Measurements from ENCODE around the gene NPBWR2.

The NPBWR2 gene

DNA sequence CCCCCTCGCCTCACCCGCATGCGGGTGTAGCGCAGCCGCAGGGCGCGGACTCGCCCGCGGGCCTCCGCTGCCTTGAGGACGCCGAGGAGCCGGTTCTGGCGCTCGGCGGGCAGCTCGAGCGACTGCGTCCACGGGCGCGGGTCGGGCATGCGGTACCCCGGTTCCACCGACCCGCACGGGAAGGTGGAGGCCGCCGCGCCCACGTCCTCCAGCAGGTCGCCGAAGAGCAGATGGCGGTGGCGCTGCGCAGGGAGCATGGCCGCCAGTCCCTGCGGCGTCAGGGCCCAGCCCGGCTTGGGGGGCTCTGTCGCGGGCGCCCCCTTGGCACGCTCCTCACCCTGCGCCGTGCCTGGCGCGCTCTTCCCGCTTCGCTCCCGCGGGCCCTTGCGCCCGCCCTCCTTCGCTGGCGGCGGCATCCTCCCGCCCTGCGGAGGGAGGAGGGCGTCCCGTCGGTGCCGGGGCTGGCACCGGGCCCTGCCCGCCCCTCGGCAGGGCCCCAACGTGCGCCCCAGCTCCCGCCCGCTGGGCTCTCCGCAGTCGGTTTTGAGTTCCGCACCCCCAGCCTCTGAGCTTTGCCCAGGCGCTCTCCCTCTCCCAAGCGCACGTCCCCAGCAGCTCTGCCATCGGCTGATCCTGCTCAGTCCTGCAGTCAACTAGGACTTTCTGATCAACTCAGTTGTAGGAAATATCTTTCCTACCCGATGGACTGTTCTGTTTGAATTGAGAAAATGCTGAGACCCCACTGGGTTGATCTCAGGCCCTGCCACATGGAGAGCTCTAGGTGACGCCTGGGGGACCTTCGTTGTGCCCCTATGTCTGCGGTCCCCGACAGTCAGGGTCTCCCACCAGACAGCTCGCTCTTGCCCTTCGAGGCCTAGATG, 23.3 kb downstream of the NPBWR2 start, which contains the start of gene LKAAEAR1:
LKAAEAR1 (minus strand) TSS at position 595 of the 881 bp plus-strand sequence; CDS start at position 416, 179 bp downstream.
- no peak for DNase-seq

DNA sequence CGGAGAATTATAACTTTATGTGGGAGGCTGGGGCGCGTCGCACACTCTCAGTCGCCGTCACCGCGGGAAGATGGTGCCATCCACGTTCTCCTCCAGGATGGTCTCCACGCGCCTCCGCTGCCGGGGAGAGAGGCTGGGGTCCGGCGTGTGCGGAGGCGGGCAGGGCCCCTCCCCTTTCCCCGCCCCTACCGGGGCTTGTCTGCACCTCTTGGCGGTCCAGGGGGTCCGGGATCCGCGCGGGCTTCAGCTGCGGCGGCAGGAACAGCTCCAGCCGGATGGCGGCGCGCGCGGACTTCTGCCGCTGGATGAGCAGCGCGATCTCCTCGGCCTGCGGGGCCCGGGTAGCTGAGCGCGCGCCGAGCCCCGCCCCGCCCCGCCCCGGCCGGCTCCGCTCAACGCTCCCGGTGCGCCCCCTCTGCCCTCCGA, 24.0 kb downstream of the NPBWR2 start:
- DNase-seq, result peak; percentile 91

DNA sequence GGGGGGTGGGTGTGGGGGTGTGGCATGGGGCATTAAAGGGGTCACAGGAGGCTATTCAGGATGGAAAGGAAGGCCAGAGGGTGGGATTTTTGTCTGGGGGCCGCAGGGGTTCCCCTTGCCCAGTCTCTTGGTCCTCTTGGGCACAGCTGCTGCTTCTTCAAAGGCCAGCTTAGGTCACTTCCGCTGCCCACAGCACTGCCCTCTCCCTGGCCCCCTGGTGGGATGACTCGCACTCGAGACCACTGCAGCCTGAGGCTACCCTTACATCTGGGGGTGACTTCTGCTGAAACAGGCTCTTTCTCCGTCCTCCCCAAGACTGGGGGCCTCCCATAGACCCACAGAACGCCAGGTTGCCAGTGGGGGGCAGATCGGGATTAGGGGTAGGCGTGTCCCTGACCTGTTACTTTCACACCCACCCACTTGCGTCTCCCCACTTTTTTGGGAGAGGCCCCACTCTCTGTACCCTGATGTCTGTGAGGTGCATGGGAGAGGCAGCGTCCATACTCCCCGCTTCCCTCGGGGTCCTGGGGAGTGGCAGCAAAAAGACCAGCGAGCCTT, 24.5 kb downstream of the NPBWR2 start:
- DNase-seq, result no peak

DNA sequence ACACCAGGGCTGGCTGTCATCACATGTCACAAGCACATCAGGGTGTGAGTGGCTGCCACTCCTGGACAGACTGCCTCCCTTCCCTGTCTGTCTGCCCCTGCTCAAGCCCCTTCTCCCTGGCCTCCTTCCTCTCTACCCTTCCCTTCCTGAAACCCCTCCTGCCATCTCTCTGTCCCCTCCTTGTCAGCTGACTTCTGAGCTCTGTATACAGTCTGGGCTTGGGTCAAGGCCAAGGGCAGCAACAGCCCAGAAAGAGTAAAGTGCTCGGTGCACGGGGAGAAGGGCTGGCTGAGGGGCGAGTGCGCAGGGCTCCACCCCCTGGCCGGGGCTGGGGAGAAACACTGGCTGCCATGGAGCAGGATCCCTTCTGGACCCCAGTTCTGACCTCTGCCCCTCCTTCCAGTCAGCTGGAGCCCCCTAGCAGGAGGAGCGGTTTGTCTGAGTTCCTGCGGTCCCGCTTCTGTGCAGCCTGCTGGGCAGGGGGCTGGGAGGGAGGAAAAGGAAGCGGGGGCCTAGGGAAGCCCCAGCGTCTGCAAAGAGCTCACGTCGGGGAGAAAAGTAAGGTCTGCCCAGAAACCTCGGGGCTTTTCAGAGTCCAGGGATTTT, 25.1 kb downstream of the NPBWR2 start:
- DNase-seq, result no peak

DNA sequence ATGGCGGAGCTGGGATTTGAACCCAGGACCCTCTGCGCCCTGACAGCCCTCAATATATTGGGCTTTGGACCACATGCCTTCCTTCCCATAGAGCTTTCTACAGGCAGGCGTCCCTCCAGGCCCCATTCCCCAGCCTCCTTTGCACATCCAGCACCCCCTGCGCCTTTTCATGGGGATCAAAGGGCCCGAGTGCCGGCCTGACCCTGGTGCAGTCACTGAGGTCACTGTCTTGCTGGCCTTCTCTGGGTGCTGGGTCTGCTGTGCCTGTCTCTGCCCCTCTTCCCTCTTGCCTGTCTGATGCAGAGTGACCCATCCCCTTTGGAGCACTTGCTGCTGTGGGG, 25.8 kb downstream of the NPBWR2 start:
- no peak for DNase-seq

DNA sequence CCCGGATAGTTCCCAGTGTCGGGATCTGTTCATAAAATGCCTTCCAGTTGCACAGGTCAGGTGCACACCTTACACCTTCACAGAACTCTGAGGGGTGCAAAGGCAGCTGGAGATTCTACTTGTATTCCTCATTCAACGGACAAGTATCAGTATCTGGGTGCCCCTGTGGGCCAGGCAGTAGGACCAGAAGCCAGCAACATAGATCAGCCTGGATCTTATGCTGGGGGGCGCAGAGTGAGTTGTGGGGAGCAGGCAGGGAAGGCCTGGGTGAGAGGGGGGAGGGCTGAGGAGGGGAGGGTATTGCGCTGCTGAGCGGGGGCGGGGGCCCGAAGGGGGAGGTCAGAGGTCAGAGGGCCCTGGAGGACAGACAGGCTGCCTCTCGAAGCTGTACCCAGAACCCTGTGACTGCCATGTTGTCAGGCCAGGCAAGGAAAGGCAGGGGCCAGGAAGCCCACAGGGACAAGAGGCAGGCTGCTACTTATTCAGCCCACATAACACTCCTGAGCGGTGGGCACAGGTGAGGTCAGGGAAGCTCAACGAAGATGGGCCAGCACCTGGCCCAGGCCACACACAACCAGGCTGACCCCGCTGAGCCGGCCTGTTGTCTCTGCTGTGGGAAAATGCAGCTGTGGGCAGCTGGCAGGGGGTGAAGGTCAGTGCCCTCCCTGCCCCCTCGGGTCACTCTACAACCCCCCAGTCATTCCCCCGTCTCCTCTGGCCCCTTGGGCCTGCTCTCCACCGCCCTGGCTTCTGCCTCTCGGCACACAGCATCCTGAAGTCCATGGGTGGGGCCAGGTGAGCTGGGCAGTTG, 26.3 kb downstream of the NPBWR2 start:
- DNase-seq, result no peak

DNA sequence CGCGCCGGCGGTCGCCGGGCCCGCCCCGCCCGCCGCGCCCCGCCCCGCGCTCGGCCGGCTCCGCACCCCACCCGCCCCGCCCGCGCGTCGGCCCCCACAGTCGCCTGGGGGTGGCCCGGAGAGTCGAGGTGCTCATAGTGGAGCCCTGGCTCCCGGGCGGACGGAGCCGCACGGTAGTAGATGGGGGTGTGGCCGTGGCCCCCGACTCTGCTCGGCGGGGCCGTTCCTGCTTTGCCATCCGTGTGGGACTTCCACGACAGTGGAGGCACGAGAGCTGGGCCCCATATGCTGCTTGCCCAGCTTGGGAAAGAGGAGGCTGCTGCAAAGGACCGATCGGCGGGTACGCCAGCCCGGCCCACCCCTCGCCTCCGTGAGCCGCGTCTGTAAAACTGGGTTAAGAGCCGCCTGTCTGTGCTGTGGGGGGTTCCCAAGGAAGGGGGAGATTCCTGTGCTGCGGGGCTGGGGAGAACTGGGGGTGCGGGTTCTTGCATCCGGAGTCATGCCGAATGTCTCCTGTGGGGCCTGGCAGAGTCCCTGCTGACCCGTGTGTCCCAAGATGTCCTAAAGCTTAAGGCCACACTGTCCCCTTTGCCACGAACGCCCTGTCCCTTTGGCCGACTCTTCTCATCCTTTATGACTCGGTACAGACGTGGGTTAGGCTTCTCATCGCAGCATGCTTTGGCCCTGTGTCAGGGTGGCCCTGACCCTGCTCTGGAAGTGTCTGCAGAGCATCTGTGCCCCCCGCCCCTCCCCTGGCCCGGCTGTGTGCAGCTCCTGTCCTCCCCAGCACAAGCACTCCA, 27.2 kb downstream of the NPBWR2 start, which contains the start of gene OPRL1:
OPRL1 (plus strand) TSS at position 70 of the 800 bp plus-strand sequence. CDS start 12,639 bp downstream, outside the sequence.
- no peak for DNase-seq

DNA sequence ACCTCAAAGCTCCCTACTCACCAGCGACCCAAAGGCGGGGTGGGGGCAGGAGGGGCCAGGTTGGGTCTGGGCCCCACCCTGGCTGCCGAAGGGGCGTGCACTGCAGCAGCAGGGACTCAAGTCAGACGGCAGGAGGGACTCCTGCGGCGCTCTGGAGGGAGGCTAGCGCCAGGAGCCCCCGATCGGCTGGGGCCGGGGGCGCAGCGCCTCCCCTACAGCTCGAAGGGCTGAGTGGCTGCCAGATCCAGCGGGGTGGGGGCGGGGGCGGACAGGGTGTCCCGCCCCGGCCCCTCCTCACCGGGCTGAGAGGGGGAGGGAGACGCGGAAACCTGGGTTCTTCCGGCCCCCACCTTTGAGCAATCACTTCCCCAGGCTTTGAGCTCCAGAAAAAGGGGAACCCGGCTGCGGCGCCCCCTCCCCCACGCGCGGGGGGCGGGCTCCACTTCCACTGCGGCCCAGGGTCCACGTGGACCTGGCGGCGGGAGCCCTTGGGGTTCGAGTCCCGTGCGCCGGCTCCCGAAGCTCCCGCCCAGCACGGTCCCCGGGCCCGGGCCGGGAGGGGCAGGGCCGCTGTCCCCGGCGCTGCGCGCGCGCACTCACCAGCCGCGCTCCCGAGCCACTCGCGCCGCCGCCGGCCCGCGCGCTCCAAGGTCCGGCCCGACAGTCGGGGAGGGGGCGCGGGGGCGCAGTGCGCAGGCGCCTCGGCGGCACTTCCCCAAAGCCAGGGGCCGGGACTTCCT, 27.9 kb downstream of the NPBWR2 start, which contains the start of gene RGS19:
RGS19 (minus strand) TSS at position 246 of the 740 bp plus-strand sequence. CDS start 2,632 bp downstream, outside the sequence.
- peak; percentile 84 for DNase-seq

DNA sequence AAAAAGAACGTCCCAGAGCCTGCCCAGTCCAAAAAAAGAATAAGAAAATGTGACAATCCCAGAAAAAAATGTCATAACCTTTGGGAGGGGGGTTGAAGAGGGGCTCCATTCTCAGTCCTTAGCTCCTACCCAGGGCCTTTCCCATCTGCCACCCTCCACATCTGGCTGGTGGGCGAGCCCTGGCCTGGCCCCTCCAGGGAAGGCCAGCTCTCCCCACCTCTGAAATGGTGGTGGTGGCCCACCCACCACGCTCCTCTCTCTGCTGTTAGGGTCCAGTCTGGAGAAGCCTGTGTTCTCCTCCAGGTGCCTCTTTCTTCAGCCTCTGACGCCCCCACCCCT, 28.5 kb downstream of the NPBWR2 start:
- DNase-seq, result no peak

DNA sequence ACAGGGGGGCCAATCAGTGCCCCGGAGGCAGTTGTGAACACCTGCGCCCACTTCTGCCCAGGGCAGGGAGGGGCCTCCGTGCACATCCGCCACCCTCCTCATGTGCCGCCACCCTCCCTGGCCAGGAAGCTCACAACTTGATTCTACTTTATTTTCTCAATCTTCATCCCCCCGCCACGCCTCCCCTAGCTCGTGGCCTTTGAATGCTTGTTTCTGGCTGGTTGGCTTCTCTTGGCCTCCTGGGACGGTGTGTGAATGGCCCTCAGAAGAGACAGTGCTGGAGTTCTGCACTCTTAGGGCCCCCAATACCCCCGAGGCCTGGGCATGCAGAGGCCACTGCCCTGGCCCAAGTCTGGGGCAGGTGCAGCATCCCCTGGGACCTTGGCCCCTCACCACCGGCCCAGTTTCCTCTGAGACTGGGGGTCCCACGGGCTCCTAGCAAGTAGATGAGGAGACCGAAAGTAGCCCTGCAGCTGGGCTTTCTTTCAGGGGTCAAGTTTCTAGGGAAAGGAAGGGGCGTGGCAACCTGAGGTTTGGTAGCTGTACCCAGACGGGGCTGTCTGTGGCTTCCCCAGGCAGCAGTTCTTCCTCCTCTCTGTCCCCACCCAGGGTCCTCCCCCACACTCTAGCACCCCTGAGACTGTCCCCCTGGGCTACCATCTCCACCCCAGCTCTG, 29.4 kb downstream of the NPBWR2 start:
- no peak for DNase-seq

DNA sequence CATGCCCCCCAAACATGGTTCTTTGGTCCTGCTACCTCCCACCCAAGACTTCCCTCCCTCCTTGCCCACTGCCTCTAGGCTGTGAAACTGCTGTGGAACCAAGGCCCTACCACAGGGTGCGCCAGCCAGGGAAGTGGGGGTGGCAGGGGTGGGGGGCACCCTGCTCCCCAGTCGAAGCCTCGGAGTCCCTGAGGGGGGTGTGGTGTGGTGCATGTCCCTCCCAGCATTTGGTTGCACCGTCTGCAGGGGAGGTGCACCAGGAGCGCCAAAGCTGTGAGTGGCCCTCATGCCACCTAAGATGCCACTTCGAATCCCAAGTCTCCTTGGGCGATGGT, 29.9 kb downstream of the NPBWR2 start:
- DNase-seq, result no peak

DNA sequence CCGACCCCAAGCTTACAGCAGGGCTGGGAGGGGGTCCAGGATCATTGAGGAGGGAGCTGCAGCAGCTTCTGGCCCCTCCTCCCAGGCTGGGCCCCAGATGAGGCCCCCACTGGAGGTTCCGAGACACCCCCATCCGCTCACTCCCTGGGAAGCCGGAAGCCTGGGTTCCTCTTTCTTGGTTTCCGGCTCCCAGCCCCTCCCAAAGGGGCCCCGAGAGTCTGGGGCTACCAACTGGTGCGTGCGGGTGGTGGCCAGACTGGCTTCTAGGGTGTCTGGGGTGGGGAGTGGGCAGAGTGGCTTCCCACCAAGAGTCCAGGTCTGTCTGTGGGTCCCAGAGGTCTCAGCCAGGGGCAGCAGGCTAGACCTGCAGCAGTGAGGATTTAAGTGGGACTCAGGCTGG, 30.3 kb downstream of the NPBWR2 start:
- DNase-seq, result no peak

DNA sequence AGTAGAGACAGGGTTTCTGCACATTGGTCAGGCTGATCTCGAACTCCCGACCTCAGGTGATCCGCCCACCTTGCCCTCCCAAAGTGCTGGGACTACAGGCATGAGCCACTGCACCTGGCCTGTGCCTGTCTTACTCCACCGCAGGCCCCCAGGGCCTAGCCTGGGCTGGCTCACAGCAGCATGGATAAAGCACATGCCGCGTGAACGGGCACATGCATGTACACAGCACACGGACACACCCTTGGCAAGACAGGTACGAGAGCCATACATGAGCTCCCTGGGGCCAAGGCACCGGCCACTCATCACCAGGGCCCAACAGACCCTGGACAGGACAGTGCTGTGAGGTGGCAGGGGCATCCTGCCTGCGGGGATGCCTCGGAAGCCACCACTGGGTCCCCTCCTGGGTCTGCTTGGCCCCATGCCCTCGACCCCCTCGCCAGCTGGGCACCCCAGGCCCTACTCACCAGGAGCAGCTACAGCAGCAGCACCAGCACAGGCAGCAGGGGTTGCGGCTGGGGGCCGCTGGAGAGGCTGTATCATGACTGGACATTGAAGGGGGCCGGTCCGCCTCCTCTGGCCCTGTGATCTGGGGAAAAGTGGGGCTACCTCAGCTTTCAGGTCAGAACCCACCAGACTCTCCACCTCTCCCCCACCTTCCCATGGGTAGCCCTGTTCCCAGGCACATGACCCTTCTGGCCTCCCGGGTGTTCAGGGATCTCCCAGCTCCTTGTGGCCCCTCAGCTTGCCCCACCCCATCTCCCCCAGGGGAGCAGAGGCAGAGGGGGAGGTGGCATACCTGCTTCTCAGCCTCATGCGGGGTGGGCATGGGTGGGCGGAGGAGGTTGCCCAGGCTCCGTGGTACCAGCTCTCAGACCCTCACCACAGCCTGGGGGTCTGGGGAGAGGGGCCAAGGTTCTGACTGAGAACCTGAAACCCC, 31.0 kb downstream of the NPBWR2 start:
- no peak for DNase-seq

DNA sequence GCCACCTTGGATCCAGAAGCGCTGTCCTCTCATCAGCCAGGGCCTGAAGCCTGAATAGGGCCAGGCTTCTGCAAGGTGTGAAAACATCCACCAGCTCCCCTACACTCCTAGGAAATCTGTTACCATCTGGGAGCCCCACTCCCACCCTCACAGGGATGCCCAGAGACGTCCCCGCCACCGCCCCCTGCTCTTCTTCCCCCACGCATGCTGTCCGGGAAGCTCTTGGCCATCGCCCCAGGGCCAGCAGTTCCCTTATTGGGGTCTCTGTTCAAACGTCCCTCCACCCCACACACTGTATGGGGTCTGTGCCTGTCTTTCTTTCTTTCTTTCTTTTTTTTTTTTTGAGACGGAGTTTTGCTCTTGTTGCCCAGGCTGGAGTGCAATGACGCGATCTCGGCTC, 31.8 kb downstream of the NPBWR2 start:
- DNase-seq, result no peak

DNA sequence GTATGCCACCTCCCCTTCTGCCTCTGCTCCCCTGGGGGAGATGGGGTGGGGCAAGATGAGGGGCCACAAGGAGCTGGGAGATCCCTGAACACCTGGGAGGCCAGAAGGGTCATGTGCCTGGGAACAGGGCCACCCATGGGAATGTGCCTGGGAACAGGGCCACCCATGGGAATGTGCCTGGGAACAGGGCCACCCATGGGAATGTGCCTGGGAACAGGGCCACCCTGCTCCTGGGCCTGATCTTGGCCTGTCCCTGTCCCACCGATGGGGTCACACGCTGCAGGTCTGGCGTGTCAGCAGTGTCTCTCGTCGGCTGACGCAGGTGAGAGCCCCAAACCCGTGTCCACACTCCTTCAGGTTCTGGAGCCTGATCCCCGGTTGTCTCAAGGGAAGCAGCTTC, 32.4 kb downstream of the NPBWR2 start:
- DNase-seq, result no peak

DNA sequence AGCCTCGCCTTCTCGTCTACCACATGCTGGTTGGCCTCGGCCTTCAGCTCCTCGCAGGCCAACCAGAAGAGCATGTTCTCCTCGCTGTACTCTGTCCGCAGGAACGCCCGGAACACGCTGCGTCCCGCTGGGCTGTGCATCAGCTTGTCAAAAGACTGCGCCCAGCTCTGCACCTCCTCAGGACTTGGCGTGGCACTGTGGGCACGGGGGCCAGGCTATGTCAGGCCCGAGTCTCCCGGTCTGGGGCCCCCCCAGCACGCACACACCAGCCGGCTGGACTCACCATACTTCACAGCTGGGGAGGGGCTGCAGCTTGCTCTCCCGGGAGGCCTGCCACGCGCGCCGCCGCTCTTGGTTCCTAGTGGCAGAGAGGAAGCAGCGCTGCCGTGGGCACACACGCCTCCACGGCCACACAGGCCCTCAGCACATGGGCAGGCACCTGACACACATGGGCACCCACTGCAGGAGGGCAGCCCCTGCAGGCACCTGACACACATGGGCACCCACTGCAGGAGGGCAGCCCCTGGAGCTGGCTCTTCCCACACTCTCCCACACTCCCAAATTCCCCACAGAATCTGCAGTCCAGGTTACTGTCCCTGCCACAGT, 33.1 kb downstream of the NPBWR2 start:
- no peak for DNase-seq

DNA sequence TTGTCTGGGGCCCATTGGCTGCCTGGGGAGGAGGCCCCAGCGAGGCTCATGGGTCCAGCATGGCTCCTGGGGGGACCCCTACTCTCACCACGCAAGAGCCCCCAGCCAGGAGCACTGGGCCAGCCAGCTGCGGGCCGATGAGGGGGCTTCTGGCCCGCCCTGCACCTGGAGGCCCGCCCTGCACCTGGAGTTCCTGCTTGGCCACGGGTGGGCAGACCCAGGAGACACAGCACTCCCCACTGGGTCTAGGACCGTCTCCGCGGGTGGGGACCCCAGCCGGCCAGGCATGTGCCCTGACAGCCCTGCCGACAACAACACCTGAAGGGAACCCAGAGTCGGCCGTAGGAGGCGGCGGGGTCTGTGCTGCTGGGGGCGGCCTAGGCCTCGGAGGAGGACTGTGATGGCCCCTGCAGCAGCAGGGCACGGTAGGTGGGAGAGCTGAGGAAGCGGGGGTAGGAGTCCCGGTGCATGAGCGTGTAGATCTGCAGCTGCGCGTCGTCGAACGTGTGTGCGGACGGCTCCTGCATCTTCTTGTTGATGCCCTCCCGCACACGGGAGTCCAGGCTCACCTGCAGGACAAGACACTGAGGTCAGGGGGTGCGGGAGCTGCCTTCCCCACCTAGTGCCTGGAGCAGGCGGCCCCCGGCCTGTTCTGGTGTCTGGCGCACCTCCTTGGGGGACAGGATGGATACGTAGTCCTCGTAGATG, 33.7 kb downstream of the NPBWR2 start:
- DNase-seq, result no peak

DNA sequence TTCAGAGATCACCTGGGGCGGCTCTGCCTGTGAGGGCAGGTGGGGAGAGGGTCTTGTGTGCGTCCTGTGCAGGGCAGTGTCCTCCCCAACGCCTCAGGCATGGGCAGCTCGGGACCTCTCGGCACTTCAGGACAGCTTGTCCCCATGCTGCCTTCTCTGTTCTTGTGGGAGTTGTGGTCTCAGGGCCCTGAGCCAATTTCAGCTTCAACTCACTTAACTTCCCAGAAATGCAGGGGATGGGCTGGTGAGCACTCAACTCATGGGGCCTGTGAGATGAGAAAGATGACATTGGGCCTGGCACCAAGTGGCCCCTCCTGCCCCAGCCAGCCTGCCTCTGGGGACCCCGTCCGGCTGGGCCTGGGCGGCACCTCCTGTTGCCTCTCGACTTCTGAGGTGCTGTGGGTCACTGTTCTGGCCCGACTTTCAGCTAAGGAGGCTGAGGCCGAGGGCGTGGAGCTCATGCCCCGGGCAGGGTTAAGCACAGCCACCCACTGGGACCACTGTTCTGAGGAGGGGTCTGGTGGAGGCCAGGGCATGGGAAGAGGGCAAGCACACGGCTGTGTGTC, 34.8 kb downstream of the NPBWR2 start:
- DNase-seq, result no peak

Data from islet precursor cell (in vitro differentiated cells).